ENCODE measurements around the gene SECTM1. TPM values are rescaled to one million over a fixed set of nuclear protein-coding genes. Genes with fewer than 3 reads are reported as not detected.

Gene SECTM1
- total RNA-seq, 1 donor from 2014 or later, result not detected

DNA sequence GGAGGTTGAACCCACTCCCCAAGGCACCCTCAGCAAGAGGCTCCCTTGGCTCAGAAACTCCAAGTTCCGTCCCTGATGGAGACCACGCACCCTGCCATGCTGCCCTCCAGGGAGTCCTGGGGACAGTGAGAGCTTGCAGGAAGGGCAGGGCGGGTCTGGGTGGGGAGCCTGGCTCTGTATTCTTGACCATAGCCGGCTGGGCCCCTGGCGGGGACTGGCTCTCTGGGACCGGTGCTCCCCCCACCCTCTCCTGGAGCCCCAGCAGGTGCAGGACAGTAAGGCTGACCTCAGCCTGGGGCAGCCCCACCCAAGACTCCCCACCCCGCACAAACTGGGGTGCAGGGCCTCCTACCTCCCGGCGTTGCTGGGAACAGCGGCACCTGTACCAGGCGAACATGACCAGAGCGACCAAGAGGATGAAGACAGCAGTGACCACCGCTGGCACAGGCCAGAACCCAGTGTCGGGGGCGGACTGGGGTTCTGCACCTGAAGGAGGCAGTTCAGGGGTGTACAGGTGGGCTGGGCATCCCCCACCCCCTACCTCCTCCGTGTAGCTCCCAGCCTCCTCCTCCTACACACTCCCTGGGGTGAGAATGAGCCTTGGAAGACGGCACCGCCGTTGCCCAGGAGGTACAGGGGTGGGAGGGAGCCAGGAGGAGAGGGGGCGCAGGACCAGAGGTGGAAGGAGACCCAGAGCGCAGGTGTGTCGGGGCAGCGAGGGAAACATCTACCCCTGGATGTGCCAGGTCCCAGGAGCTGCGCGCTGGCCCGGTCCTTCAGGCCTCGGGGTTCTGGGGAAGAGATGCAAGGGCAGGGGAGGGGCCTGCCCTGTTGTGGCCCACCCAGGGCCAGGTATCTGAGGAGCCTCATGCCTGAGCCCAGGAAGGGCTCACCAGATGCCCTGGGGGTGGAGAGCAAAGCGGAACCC lies 10.8 kb downstream of the SECTM1 start:
- TF ChIP-seq, protein P1, sequence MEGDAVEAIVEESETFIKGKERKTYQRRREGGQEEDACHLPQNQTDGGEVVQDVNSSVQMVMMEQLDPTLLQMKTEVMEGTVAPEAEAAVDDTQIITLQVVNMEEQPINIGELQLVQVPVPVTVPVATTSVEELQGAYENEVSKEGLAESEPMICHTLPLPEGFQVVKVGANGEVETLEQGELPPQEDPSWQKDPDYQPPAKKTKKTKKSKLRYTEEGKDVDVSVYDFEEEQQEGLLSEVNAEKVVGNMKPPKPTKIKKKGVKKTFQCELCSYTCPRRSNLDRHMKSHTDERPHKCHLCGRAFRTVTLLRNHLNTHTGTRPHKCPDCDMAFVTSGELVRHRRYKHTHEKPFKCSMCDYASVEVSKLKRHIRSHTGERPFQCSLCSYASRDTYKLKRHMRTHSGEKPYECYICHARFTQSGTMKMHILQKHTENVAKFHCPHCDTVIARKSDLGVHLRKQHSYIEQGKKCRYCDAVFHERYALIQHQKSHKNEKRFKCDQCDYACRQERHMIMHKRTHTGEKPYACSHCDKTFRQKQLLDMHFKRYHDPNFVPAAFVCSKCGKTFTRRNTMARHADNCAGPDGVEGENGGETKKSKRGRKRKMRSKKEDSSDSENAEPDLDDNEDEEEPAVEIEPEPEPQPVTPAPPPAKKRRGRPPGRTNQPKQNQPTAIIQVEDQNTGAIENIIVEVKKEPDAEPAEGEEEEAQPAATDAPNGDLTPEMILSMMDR (conservative IDR thresholded peaks at IDR 0.05), result no peak
- H3K36me3 Mint-ChIP-seq (ENCODE audit: low read depth), result no peaks in the 10 kb centered on the region
- H3K27me3 Mint-ChIP-seq (ENCODE audit: low read depth), result peaks cover 12% of the 10 kb centered on the region
- no peak overlapping the region for H3K27ac Mint-ChIP-seq (ENCODE audit: unreplicated experiment)
- H3K9me3 Mint-ChIP-seq, result no peaks in the 10 kb centered on the region
- H3K4me1 Mint-ChIP-seq, result peaks cover 6% of the 10 kb centered on the region
- no peak overlapping the region for H3K4me3 Mint-ChIP-seq
- DNase-seq (ENCODE audit: low read depth, low spot score), result no peak

DNA sequence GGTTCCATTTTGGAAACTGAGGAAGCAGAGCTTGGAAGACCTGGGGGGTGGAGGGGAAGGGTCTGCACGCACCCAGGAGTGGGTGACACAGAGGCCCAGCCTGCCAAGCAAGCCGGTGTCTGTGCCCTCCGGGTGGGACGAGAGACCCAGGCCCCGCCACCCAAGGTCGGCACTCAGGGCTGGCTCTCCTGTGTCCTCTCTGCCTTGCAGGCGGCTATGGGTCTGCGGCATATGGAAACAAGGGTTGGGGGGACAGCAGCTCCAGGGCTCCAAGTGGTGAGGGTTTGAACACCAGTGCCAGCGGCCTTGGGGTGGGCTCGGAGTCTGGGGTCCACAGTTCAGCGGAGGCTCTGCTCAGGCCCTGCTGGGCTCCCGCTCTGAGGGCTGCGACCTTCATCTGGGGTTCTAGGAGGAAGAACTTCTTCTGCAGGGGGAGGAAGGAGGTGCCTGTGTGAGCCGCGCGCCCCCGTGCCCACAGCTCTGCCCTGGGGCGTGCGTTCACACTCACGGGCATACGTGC lies 11.6 kb downstream of the SECTM1 start:
- Mint-ChIP-seq H3K27me3 (ENCODE audit: low read depth) (peaks cover 7% of the 10 kb centered on the region), H3K36me3 (ENCODE audit: low read depth) (no peaks in the 10 kb centered on the region), H3K4me1 (no peaks in the 10 kb centered on the region), H3K9me3 (no peaks in the 10 kb centered on the region), H3K27ac (ENCODE audit: unreplicated experiment) (no peak overlapping the region), H3K4me3 (no peak overlapping the region)
- no peak for DNase-seq (ENCODE audit: low read depth, low spot score)
- TF ChIP-seq, protein P1 (conservative IDR thresholded peaks at IDR 0.05), result no peak

DNA sequence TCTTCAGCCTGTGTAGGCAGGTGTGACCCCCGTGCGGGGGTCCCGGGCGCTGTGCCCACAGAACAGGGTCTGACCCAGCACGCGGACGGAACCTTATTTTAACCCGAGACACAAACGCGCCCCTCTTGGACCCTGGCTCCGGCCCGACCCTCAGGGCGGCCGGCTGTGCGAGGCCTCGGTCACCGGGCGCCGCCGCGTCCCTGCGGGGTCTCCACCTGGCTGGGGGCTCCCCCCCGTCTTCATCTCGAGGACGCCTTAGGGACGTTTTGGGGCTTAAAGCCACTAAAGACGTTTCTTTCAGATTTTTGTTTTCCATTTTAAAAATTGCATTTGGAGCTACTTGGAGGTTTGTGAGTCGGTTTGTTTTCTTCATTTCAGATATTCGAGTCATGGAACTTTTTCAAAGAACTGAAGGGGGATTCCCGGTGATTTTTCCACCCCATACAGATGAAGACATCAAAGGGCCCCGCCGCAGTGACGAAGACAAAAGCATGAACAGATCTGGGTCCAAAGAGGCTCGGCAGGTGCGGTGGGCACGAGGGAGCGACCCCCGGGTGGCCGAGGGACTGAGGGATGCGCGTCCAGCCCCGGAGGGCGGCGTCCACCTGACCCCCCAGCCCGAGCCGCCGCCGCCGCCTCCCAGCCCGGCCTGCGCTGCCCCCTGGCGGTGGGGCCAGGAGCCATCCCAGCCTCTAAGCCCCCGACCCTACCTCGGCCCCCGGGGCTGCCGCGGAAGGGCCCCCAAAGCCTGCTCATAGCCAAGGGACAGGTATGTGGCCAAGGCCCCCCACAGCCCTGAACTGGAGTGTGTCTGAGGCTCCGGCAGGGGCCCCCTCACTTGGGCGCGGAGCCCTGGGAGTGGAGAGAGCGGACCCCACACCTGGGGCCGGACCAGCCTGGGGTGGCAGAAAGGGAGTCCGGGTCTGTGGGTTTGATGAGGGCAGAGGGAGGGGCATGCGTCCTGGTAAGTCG lies 12.3 kb downstream of the SECTM1 start:
- Mint-ChIP-seq H3K4me3 (no peak overlapping the region), H3K9me3 (no peaks in the 10 kb centered on the region), H3K4me1 (no peaks in the 10 kb centered on the region), H3K27ac (ENCODE audit: unreplicated experiment) (no peak overlapping the region), H3K36me3 (ENCODE audit: low read depth) (no peaks in the 10 kb centered on the region), H3K27me3 (ENCODE audit: low read depth) (peaks cover 7% of the 10 kb centered on the region)
- DNase-seq (ENCODE audit: low read depth, low spot score), result peak; percentile 41
- TF ChIP-seq, protein P1 (conservative IDR thresholded peaks at IDR 0.05), result peak; percentile 77

DNA sequence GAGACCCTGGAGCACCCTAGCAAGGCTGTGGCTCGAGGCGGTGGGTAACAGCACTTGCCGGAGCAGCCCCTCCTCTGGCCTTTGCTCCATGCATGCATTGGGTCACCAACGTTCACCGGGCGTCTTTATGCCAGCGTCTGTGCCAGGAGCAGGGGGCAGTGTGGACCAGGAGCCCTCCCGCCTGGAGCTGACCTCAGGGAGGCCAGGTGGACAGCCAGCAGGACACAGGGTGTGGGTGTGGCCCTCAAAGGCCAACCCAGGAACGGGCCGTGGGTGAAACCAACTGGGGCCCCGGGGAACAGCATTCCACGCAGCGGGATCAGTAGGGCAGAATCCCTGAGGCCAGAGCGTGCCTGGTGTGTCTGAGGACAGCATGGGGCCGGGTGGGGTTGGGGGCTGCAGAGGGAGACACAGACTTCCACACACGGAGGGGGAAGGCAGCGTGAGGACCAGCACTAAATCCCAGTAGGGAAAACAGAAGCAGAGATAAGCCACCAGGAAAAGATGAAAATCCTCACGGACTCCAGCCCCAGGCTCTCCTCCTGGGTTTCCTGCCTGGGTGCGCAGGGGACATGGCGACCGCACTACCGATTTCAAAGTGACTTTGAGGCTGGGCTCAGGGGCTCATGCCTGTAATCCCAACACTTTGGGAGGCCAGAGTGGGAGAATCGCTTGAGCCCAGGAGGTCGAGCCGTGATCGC lies 13.3 kb downstream of the SECTM1 start:
- TF ChIP-seq, protein P1 (conservative IDR thresholded peaks at IDR 0.05), result no peak
- H3K36me3 Mint-ChIP-seq (ENCODE audit: low read depth), result no peaks in the 10 kb centered on the region
- H3K27ac Mint-ChIP-seq (ENCODE audit: unreplicated experiment), result no peak overlapping the region
- peaks cover 7% of the 10 kb centered on the region for H3K27me3 Mint-ChIP-seq (ENCODE audit: low read depth)
- no peak for DNase-seq (ENCODE audit: low read depth, low spot score)
- peaks cover 7% of the 10 kb centered on the region for H3K4me1 Mint-ChIP-seq
- H3K9me3 Mint-ChIP-seq, result no peaks in the 10 kb centered on the region
- H3K4me3 Mint-ChIP-seq, result no peak overlapping the region

DNA sequence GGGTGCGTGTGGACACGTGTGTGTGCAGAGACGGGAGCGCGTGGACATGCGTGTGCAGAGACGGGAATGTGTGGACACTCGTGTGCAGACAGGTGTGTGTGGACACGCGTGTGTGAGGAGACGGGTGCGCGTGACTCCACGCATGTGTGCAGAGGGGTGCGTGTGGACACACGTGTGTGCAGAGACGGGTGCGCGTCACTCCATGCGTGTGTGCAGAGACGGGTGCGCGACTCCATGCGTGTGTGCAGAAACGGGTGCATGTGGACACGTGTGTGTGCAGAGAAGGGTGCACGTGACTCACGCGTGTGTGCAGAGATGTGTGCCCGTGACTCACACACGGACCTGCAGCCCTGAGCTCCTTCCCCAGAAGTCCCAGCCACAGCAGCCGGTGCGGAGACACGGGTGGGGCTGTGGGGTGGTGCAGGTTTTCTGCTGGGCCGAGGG lies 13.9 kb downstream of the SECTM1 start:
- Mint-ChIP-seq H3K27ac (ENCODE audit: unreplicated experiment) (no peak overlapping the region), H3K4me1 (peaks cover 7% of the 10 kb centered on the region)

More for the DNA sequence above, 13.9 kb downstream of the SECTM1 start:
- DNase-seq (ENCODE audit: low read depth, low spot score), result no peak
- H3K4me3 Mint-ChIP-seq, result no peak overlapping the region
- peaks cover 7% of the 10 kb centered on the region for H3K27me3 Mint-ChIP-seq (ENCODE audit: low read depth)
- no peaks in the 10 kb centered on the region for H3K36me3 Mint-ChIP-seq (ENCODE audit: low read depth)
- TF ChIP-seq, protein P1 (conservative IDR thresholded peaks at IDR 0.05), result no peak
- H3K9me3 Mint-ChIP-seq, result no peaks in the 10 kb centered on the region
